Mesendoderm (in vitro differentiated cells): Measurements from ENCODE around the gene BACH2.
A peak's percentile ranks its signal among the peaks of the same experiment; 100 is the strongest.

Source experiments
- DNase-seq: peaks from one replicate; pipeline ENCODE4 v3.0.0; 2013
- H2AK5ac ChIP-seq: 2 replicates; pipeline ENCODE4 v1.6.1; 2013; ENCODE audit warnings: low read length, inconsistent platforms
- H2BK120ac ChIP-seq: 2 replicates; pipeline ENCODE4 v1.6.1; 2013; ENCODE audit warnings: low read depth, mild to moderate bottlenecking, low read length, moderate library complexity, mixed read lengths
- H2BK15ac ChIP-seq: replicated peaks from 2 replicates; pipeline ENCODE4 v1.6.1; 2013; ENCODE audit warnings: low read depth, mild to moderate bottlenecking, moderate library complexity
- H2BK5ac ChIP-seq: 2 replicates; pipeline ENCODE4 v1.6.1; 2013; ENCODE audit warnings: low read length, inconsistent platforms
- H3K18ac ChIP-seq: 2 replicates; pipeline ENCODE4 v1.6.1; 2013; ENCODE audit warnings: mild to moderate bottlenecking, low read length, mixed read lengths
- H3K23ac ChIP-seq: one replicate; pipeline ENCODE4 v1.6.1; 2013; ENCODE audit warnings: low read length
- H3K27ac ChIP-seq: 2 replicates; pipeline ENCODE4 v1.5.1; 2013; ENCODE audit warnings: low read depth, mild to moderate bottlenecking, inconsistent platforms, low read length, moderate library complexity
- H3K27me3 ChIP-seq: 2 replicates; pipeline ENCODE4 v1.6.1; 2013; ENCODE audit warnings: low read length, control low read depth, mild to moderate bottlenecking, inconsistent platforms; ENCODE audit not compliant: insufficient read depth, poor library complexity
- H3K36me3 ChIP-seq: 2 replicates; pipeline ENCODE4 v1.6.1; 2013; ENCODE audit warnings: low read length, inconsistent platforms; ENCODE audit not compliant: control insufficient read depth, insufficient read depth
- H3K4ac ChIP-seq: one replicate; pipeline ENCODE4 v1.6.1; 2013; ENCODE audit warnings: low read depth, mild to moderate bottlenecking, low read length, moderate library complexity
- H3K4me1 ChIP-seq: 2 replicates; pipeline ENCODE4 v1.6.1; 2013; ENCODE audit warnings: low read depth, low read length, inconsistent platforms; ENCODE audit not compliant: control insufficient read depth
- H3K4me2 ChIP-seq: 2 replicates; pipeline ENCODE4 v1.6.1; 2013; ENCODE audit warnings: low read length
- H3K4me3 ChIP-seq: 2 replicates; pipeline ENCODE4 v1.5.1; 2013; ENCODE audit warnings: mild to moderate bottlenecking, low read length
- H3K56ac ChIP-seq: one replicate; pipeline ENCODE4 v1.6.1; 2013; ENCODE audit warnings: low read length
- H3K79me1 ChIP-seq: 2 replicates; pipeline ENCODE4 v1.6.1; 2013; ENCODE audit warnings: low read length, inconsistent platforms
- H3K79me2 ChIP-seq: 2 replicates; pipeline ENCODE4 v1.6.1; 2013; ENCODE audit warnings: mild to moderate bottlenecking, low read length; ENCODE audit not compliant: control insufficient read depth, insufficient read depth
- H3K9ac ChIP-seq: 2 replicates; pipeline ENCODE4 v1.6.1; 2013; ENCODE audit warnings: low read length, inconsistent platforms
- H4K5ac ChIP-seq: one replicate; pipeline ENCODE4 v1.6.1; 2013; ENCODE audit warnings: low read length
- H4K8ac ChIP-seq: one replicate; pipeline ENCODE4 v1.6.1; 2013; ENCODE audit warnings: low read depth, mild to moderate bottlenecking, control low read depth, low read length, moderate library complexity
- WGBS: extraction: QIAGEN DNeasy Blood & Tissue Kit; methylation state at CpG from one replicate; pipeline ENCODE4 v1.1.7; 2013; ENCODE audit warnings: low lambda C conversion rate, missing lambda C conversion rate; ENCODE audit not compliant: insufficient coverage; ENCODE audit errors: extremely low coverage; 5-methylcytosine and 5-hydroxymethylcytosine counted together

BACH2 gene

GRCh38 chr6:90045535-90045934, 251.1 kb downstream of the BACH2 start:
- Histone ChIP-seq H3K23ac (no peak overlapping the region), H3K27me3 (no peaks in the 10 kb centered on the region), H2AK5ac (no peak overlapping the region), H3K9ac (no peak overlapping the region), H3K4ac (no peak overlapping the region), H4K5ac (no peak overlapping the region), H3K4me1 (peaks cover 3% of the 10 kb centered on the region), H3K79me2 (no peaks in the 10 kb centered on the region), H2BK5ac (no peak overlapping the region), H3K18ac (no peak overlapping the region), H2BK15ac (no peak overlapping the region), H2BK120ac (no peak overlapping the region), H3K4me2 (no peak overlapping the region), H4K8ac (no peak overlapping the region), H3K36me3 (no peaks in the 10 kb centered on the region), H3K56ac (no peak overlapping the region), H3K27ac (no peak overlapping the region), H3K79me1 (no peaks in the 10 kb centered on the region), H3K4me3 (no peak overlapping the region)
- DNase-seq, result no peak
- no CpG with 5 or more reads among the region's 2 CpGs for WGBS

GRCh38 chr6:90044833-90045381, 251.7 kb downstream of the BACH2 start:
- no peaks in the 10 kb centered on the region for H3K79me2 ChIP-seq
- H3K27ac ChIP-seq, result no peak overlapping the region
- no peak overlapping the region for H3K4ac ChIP-seq
- H2BK120ac ChIP-seq, result no peak overlapping the region
- no peak overlapping the region for H2BK15ac ChIP-seq
- no peak overlapping the region for H2AK5ac ChIP-seq
- no peak overlapping the region for H3K18ac ChIP-seq
- no peak overlapping the region for H3K4me3 ChIP-seq
- no peak overlapping the region for H3K9ac ChIP-seq
- H3K4me2 ChIP-seq, result no peak overlapping the region
- no CpG with 5 or more reads among the region's 3 CpGs for WGBS
- H3K36me3 ChIP-seq, result no peaks in the 10 kb centered on the region
- no peak overlapping the region for H4K5ac ChIP-seq
- no peak overlapping the region for H3K56ac ChIP-seq
- peak; percentile 15 for DNase-seq
- no peak overlapping the region for H4K8ac ChIP-seq
- H3K79me1 ChIP-seq, result no peaks in the 10 kb centered on the region
- H3K4me1 ChIP-seq, result peaks cover 3% of the 10 kb centered on the region
- no peak overlapping the region for H3K23ac ChIP-seq
- H2BK5ac ChIP-seq, result no peak overlapping the region
- no peaks in the 10 kb centered on the region for H3K27me3 ChIP-seq

DNA sequence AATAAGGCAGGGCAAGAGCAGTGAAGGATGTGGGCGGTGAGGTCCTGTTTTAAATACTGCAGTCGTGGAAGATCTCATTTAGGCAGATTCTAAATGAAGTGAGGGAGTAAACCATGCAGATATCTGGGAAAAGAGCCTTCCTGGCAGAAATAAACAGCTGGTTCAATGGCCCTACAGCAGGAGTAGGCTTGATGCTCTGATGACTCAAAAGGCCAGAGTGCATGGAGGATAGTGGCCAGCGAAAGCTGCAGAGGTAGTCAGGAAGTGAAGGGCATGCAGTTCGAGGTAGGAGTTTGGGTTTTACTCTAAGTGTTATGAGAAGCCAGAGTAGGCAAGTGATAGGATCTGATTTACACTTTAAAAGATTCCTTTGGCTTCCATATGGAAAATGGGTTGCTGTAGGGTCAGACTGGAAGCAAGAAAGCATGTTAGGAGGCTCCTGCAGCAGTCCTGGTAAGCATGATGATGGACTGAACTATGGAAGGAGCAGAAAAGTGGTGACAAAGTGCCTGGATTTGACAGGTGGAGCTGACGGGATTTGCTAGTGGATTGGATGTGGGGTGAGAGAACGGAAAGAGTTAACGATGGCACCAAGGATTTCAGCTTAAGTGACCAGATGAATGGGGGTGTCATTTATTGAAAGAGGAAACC, 252.3 kb downstream of the BACH2 start:
- no CpG with 5 or more reads among the region's 7 CpGs for WGBS
- H4K8ac ChIP-seq, result no peak overlapping the region
- no peak overlapping the region for H3K9ac ChIP-seq
- no peaks in the 10 kb centered on the region for H3K36me3 ChIP-seq
- H3K4me1 ChIP-seq, result peaks cover 3% of the 10 kb centered on the region
- no peak overlapping the region for H2BK15ac ChIP-seq
- no peak overlapping the region for H3K4me3 ChIP-seq
- no peak overlapping the region for H2BK120ac ChIP-seq
- H3K79me1 ChIP-seq, result no peaks in the 10 kb centered on the region
- H2AK5ac ChIP-seq, result no peak overlapping the region
- H3K4me2 ChIP-seq, result no peak overlapping the region
- no peak overlapping the region for H2BK5ac ChIP-seq
- no peak overlapping the region for H3K27ac ChIP-seq
- no peak overlapping the region for H3K23ac ChIP-seq
- H3K27me3 ChIP-seq, result no peaks in the 10 kb centered on the region
- H3K56ac ChIP-seq, result no peak overlapping the region
- no peak for DNase-seq
- H3K18ac ChIP-seq, result no peak overlapping the region
- no peaks in the 10 kb centered on the region for H3K79me2 ChIP-seq
- H4K5ac ChIP-seq, result no peak overlapping the region
- no peak overlapping the region for H3K4ac ChIP-seq

GRCh38 chr6:90040931-90041330, 255.7 kb downstream of the BACH2 start:
- H3K27me3 ChIP-seq, result no peaks in the 10 kb centered on the region
- no peak overlapping the region for H3K23ac ChIP-seq
- H3K4me3 ChIP-seq, result no peak overlapping the region
- no peaks in the 10 kb centered on the region for H3K36me3 ChIP-seq
- H3K4ac ChIP-seq, result no peak overlapping the region
- no peak overlapping the region for H3K9ac ChIP-seq
- no peak overlapping the region for H3K56ac ChIP-seq
- WGBS, result no CpG with 5 or more reads among the region's 4 CpGs
- H4K5ac ChIP-seq, result no peak overlapping the region
- DNase-seq, result no peak
- peaks cover 3% of the 10 kb centered on the region for H3K4me1 ChIP-seq
- H3K79me2 ChIP-seq, result no peaks in the 10 kb centered on the region
- H2BK120ac ChIP-seq, result no peak overlapping the region
- no peak overlapping the region for H2AK5ac ChIP-seq
- no peak overlapping the region for H3K18ac ChIP-seq
- no peaks in the 10 kb centered on the region for H3K79me1 ChIP-seq
- no peak overlapping the region for H3K4me2 ChIP-seq
- H2BK15ac ChIP-seq, result no peak overlapping the region
- H3K27ac ChIP-seq, result no peak overlapping the region
- no peak overlapping the region for H2BK5ac ChIP-seq
- no peak overlapping the region for H4K8ac ChIP-seq

DNA sequence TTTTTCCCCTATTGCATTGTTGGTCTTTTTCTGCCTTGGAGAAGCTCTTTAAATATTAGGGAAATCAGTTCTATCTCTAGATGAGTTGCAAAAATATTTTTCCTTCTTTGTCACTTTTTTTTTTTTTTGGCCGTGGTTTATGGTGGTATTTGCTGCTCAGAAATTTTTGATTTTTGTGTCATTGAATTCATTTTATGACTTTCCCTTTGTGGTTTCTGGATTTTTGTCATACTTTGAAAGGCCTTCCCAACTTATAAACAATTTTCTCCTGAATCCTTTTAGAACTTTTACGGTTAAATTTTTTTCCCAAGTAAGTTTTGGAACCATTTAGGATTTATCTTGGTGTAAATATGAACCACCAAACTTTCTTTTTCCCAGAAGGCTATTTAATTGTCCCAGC, 256.7 kb downstream of the BACH2 start:
- Histone ChIP-seq H3K79me2 (no peaks in the 10 kb centered on the region), H3K27me3 (no peaks in the 10 kb centered on the region), H2AK5ac (no peak overlapping the region), H3K4me2 (no peak overlapping the region), H3K23ac (no peak overlapping the region), H4K5ac (no peak overlapping the region), H3K18ac (no peak overlapping the region), H3K79me1 (no peaks in the 10 kb centered on the region), H2BK120ac (no peak overlapping the region), H3K27ac (no peak overlapping the region), H2BK15ac (no peak overlapping the region), H3K4ac (no peak overlapping the region), H3K9ac (no peak overlapping the region), H2BK5ac (no peak overlapping the region), H3K4me3 (no peak overlapping the region), H3K36me3 (no peaks in the 10 kb centered on the region), H3K4me1 (peaks cover 3% of the 10 kb centered on the region), H4K8ac (no peak overlapping the region), H3K56ac (no peak overlapping the region)
- DNase-seq, result no peak
- no CpG with 5 or more reads among the region's 2 CpGs for whole genome bisulfite sequencing
